ENCODE results near the gene FCN1.

- TF ChIP-seq POLR2AphosphoS5 (IDR thresholded peaks at IDR 0.05; ENCODE audit: borderline replicate concordance, low read depth, low read length): no peak
- no peak for TF ChIP-seq EZH2 (IDR thresholded peaks at IDR 0.05)
- no peak for TF ChIP-seq FOXP2 (optimal IDR thresholded peaks at IDR 0.05; ENCODE audit: control extremely low read depth, extremely low read length, insufficient read depth)
Observed at GRCh38 chr9:134940236-134941208, 22.8 kb upstream of the FCN1 start.

Measured in SK-N-MC (cell line).